ENCODE results near the gene POU3F2.

The POU3F2 gene

GRCh38 chr6:98839781-98840361 is 5.5 kb downstream of the POU3F2 start:
- peak; percentile 58 for DNase-seq (ENCODE audit: low read depth, low spot score)
- no peak overlapping the region for H3K4me3 ChIP-seq (ENCODE audit: low read depth, low read length)
- in situ Hi-C loops (cut with HindIII; ENCODE audit: low sequenced_read_pairs), result no loop called here
- TF ChIP-seq CTCF (IDR thresholded peaks at IDR 0.05; ENCODE audit: low read depth, low read length), result peak; percentile 55

- no peak for DNase-seq (ENCODE audit: low read depth, low spot score)
- no peak overlapping the region for H3K4me3 ChIP-seq (ENCODE audit: low read depth, low read length)
- in situ Hi-C loops (cut with HindIII; ENCODE audit: low sequenced_read_pairs), result no loop called here
- no peak for TF ChIP-seq CTCF (IDR thresholded peaks at IDR 0.05; ENCODE audit: low read depth, low read length)
Observed at GRCh38 chr6:98840385-98840784, 6.0 kb downstream of the POU3F2 start.

GRCh38 chr6:98840996-98841513 is 6.7 kb downstream of the POU3F2 start:
- in situ Hi-C loops (cut with HindIII; ENCODE audit: low sequenced_read_pairs), result no loop called here
- TF ChIP-seq CTCF (IDR thresholded peaks at IDR 0.05; ENCODE audit: low read depth, low read length), result no peak
- H3K4me3 ChIP-seq (ENCODE audit: low read depth, low read length), result no peak overlapping the region
- DNase-seq (ENCODE audit: low read depth, low spot score), result no peak

GRCh38 chr6:98841621-98842341 is 7.4 kb downstream of the POU3F2 start:
- no peak for DNase-seq (ENCODE audit: low read depth, low spot score)
- H3K4me3 ChIP-seq (ENCODE audit: low read depth, low read length), result no peak overlapping the region
- in situ Hi-C loops (cut with HindIII; ENCODE audit: low sequenced_read_pairs), result no loop called here
- no peak for TF ChIP-seq CTCF (IDR thresholded peaks at IDR 0.05; ENCODE audit: low read depth, low read length)

- DNase-seq (ENCODE audit: low read depth, low spot score), result no peak
- no peak overlapping the region for H3K4me3 ChIP-seq (ENCODE audit: low read depth, low read length)
- in situ Hi-C loops (cut with HindIII; ENCODE audit: low sequenced_read_pairs), result no loop called here
- TF ChIP-seq CTCF (IDR thresholded peaks at IDR 0.05; ENCODE audit: low read depth, low read length), result no peak
Observed at GRCh38 chr6:98842342-98843180, 8.2 kb downstream of the POU3F2 start.

Measured in astrocyte of the spinal cord (primary cell).